Fibroblast of pulmonary artery (primary cell): Measurements from ENCODE around the gene PRDX4.

Source experiments
- DNase-seq: peaks from one replicate; pipeline ENCODE4 v3.0.0-alpha.2; 2010; ENCODE audit warnings: low read depth
- H3K4me3 ChIP-seq: replicated peaks from 2 replicates; pipeline ENCODE4 v1.5.1; 2011; ENCODE audit warnings: low read depth, mild to moderate bottlenecking, control low read depth, low read length, moderate library complexity
- TF ChIP-seq, protein P1 (sequence below): IDR thresholded peaks from 2 replicates; pipeline ENCODE4 v1.5.1; 2011; ENCODE audit warnings: mild to moderate bottlenecking, control low read depth, low read length, inconsistent platforms; ENCODE audit errors: missing control alignments

PRDX4 gene

DNA sequence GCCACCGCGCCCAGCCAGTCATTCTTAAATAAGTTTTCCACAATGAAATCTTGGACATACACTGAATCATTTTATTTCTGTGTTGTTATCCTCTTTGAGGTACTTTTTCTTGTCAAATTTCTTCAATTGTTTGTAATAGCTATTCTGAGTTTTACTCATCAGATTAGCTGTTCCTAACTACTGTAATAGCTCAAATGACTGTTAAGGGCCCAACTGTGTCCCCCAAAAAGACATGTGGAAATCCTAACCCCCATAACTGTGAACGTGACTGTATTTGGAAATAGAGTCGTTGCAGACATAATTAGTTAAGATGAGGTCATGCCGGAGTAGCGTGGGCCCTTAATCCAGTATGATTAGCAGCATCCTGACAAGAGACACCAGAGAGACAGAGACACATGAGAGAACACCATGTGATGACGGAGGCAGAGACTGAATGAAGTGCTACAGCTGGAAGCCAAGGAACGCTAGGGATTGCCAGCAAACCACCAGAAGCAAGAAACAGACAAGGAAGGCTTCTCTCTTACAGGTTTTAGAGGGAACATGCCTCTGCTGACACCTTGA lies 52.9 kb downstream of the PRDX4 start:
- TF ChIP-seq, protein P1, sequence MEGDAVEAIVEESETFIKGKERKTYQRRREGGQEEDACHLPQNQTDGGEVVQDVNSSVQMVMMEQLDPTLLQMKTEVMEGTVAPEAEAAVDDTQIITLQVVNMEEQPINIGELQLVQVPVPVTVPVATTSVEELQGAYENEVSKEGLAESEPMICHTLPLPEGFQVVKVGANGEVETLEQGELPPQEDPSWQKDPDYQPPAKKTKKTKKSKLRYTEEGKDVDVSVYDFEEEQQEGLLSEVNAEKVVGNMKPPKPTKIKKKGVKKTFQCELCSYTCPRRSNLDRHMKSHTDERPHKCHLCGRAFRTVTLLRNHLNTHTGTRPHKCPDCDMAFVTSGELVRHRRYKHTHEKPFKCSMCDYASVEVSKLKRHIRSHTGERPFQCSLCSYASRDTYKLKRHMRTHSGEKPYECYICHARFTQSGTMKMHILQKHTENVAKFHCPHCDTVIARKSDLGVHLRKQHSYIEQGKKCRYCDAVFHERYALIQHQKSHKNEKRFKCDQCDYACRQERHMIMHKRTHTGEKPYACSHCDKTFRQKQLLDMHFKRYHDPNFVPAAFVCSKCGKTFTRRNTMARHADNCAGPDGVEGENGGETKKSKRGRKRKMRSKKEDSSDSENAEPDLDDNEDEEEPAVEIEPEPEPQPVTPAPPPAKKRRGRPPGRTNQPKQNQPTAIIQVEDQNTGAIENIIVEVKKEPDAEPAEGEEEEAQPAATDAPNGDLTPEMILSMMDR = no peak
- DNase-seq = no peak
- H3K4me3 ChIP-seq = no peak overlapping the region

DNA sequence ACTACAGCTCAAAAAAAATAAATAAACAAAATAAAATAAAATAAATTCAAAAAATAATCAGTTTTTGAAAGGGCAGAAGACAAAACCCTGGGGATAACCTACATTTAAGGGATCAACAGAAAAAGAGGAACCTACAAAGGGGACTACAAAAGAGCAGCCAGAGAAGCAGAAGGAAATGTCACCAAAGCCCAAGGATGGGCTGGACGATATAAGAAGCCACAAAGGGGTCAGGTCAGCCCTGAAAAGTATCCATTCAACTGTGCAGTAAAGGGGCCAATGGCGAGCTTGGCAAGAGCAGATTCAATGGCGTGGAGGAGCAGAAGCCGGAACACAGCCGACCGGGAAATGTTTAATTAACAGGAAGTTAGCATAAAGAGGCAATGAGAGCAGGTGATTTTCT lies 58.9 kb downstream of the PRDX4 start:
- TF ChIP-seq, protein P1 = no peak
- H3K4me3 ChIP-seq = no peak overlapping the region
- no peak for DNase-seq

DNA sequence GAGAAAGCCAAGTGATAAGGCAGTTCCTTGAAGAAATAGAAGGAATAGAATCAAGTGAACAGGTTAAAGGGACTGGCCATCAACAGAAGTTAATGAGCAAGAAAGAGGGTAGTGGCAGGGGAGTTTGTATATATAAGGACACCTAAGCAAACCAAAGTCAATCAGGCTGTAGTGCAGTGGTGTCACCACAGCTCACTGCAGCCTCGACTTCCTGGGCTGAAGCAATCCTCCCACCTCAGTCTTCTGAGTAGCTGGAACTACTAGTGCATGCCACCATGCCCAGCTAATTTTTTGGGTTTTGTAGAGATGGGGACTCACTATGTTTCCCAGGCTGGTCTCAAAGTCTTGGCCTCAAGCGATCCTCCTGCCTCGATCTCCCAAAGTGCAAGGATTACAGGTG lies 59.9 kb downstream of the PRDX4 start:
- no peak overlapping the region for H3K4me3 ChIP-seq
- no peak for DNase-seq
- TF ChIP-seq, protein P1 = no peak

DNA sequence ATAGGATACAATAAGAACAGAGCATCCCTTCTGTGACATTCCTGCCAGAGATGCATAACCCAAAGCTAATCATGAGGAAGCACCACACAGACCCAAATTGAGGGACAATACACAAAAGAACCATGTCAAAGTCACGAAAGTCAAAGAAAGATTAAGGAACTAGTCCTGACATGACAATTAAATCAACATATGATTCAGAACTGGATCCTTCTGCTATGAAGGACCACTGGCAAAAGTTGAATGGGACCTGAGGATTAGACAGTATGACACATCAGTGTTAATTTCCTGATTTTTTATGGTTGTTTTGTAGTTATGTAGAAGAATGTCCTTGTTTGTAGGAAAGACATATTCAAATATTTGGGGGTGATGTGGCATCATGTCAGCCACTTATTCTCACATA lies 61.9 kb downstream of the PRDX4 start:
- DNase-seq = no peak
- TF ChIP-seq, protein P1 = no peak
- H3K4me3 ChIP-seq = no peak overlapping the region

DNA sequence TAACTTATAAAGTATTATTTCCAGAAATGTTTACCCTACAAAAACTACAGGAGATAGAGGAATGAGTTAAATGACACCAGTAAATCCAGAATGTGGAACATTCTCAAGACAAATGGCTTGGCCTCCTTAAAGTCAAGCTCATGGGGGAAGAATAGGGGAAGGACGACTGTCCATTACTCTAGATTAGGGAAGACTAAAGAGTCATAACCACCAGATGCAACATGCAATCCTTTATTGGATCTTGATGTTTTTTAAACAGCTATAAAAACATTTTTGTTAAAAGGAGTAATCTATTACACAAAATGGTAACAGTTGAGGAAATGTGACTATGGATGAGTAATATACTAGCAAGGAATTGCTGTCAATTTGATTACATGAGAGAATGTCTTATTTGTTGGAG lies 64.7 kb downstream of the PRDX4 start:
- no peak for DNase-seq
- TF ChIP-seq, protein P1 = no peak

DNA sequence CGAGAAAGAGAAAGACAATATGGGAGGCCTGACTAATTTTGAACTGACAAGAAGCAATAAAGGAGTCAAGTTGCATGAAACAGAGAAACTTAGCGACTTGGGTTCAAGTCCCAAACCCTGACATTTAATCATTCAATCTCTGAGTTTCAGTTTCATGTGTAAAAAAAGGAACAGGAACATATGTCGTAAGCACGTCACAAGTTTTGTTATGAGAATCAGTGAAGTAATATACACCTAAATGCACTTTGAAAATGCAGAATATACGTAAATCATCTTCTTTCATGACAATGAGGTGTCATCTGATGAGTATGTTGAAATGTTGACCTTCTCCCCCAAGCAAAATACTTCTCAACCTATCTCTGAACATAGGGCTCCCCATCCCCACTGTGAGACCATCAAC lies 65.4 kb downstream of the PRDX4 start:
- H3K4me3 ChIP-seq = no peak overlapping the region
- TF ChIP-seq, protein P1 = no peak
- no peak for DNase-seq

More for the DNA sequence above, 64.7 kb downstream of the PRDX4 start:
- no peak overlapping the region for H3K4me3 ChIP-seq
